Thyroid gland (tissue), 4 donors: ENCODE data around the gene TFF2. TPM values are rescaled to one million over a fixed set of nuclear protein-coding genes. Genes with fewer than 3 reads are reported as not detected.
A peak's percentile ranks its signal among the peaks of the same experiment; 100 is the strongest.

Experiments used
- DNase-seq, 2 donors: peaks; one replicate each; pipeline ENCODE4 v3.0.0-alpha.2; 2019
- H3K27ac ChIP-seq, 3 donors: fragments of 200-600 bp; sonication (generic); 1 replicate in 2 of 3; 2 replicates in 1 of 3; pipeline ENCODE4 v1.5.1; 2016 to 2019; ENCODE audit warnings: mild to moderate bottlenecking in 1 of 3, moderate library complexity in 1 of 3
- H3K27me3 ChIP-seq: fragments of 200-600 bp; sonication (generic); one replicate; pipeline ENCODE4 v1.5.1; 2019
- H3K36me3 ChIP-seq, 2 donors: fragments of 200-600 bp; sonication (generic); one replicate each; pipeline ENCODE4 v1.5.1; 2016 to 2019
- H3K4me1 ChIP-seq, 2 donors: fragments of 200-600 bp; sonication (generic); one replicate each; pipeline ENCODE4 v1.5.1; 2017 to 2019
- H3K4me3 ChIP-seq, 3 donors: fragments of 200-600 bp; sonication (generic); replicated peaks in 1 of 3; 1 replicate in 2 of 3; 2 replicates in 1 of 3; pipeline ENCODE4 v1.5.1; 2016; ENCODE audit warnings: mild to moderate bottlenecking in 1 of 3
- H3K9me3 ChIP-seq: fragments of 200-600 bp; sonication (generic); one replicate; pipeline ENCODE4 v1.5.1; 2017
- POLR2A ChIP-seq, 2 donors: fragments of 450-650 bp; IDR thresholded peaks; one replicate each; pipeline ENCODE4 v1.6.1; 2017; ENCODE audit warnings: antibody characterized with exemption in 2 of 2, mild to moderate bottlenecking in 2 of 2, moderate library complexity in 1 of 2
- WGBS, 2 donors: methylation state at CpG; one replicate each; pipeline ENCODE4 v1.1.5; 2017; 5-methylcytosine and 5-hydroxymethylcytosine counted together
- intact Hi-C: fragments of 100-400 bp; cut with DNase I; formaldehyde crosslinking; loops from one replicate; pipeline ENCODE4 v1.15.1; 2023
- total RNA-seq, 4 donors: library from RNA; depleted of rRNA; stranded (reverse); fragments of >200 nt; gene quantifications; one replicate each; pipeline ENCODE4 v1.2.3, GENCODE V29; 2016
- TF ChIP-seq, protein P1 (sequence below), 6 experiments: fragments of 200-600 bp in 3 of 6; fragments of 450-650 bp in 3 of 6; sonication (generic) in 3 of 6; IDR thresholded peaks; one replicate each; pipeline ENCODE4 v1.5.1; 2016 to 2019; ENCODE audit warnings: antibody characterized with exemption in 6 of 6, mild to moderate bottlenecking in 2 of 6, inconsistent platforms in 1 of 6, moderate library complexity in 1 of 6

The TFF2 gene
- total RNA-seq, 4 donors from 2014 or later, result 2.5 to 14.3 TPM; not detected in 2

DNA sequence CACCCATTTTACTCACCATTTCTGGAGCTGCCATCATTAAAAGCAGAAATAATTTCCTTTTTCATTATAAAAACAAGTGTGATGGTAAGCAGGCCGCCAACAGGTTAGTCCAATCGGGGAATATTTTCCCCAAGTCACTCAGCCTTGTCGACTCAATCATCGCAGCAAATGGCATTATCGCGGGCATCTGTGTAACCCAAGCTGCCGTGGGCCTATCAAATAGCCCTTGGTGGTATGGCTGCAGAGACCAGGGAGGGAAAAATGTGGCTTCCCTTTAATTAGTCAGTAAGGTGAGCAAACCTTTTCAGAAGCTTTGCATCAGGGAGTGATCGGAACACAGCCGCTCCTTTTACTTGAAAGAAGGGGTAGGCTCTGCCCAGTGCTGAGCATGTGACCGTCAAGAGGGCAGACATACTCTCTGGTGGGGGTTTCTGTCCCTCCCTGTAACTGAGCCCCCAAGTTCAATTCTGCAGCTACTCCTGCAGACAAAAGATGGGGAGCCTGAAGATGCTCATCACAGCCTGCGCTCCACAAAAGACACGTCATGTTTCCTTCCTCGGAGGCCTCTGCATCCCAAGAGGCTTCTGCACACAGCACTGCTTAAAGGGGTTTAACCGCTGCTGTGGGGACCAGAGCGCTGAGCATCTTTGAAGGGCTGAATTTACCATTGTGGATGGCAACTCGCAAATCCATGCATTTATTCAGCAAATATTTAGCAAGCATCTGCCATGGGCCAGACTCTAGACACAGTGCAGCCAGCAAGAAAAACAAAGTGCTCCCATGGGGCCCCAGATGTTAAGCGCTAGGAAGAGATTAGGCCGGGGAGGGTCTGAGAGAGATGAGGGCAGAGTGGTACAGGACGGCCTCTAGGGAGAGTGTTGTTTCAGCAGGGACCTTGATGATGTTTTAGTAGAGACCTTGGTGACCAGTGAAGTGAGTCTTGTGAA, 46.3 kb upstream of the TFF2 start:
- no peak overlapping the region for H3K4me3 ChIP-seq
- no peak for TF ChIP-seq POLR2A (IDR thresholded peaks at IDR 0.05)
- TF ChIP-seq, protein P1, sequence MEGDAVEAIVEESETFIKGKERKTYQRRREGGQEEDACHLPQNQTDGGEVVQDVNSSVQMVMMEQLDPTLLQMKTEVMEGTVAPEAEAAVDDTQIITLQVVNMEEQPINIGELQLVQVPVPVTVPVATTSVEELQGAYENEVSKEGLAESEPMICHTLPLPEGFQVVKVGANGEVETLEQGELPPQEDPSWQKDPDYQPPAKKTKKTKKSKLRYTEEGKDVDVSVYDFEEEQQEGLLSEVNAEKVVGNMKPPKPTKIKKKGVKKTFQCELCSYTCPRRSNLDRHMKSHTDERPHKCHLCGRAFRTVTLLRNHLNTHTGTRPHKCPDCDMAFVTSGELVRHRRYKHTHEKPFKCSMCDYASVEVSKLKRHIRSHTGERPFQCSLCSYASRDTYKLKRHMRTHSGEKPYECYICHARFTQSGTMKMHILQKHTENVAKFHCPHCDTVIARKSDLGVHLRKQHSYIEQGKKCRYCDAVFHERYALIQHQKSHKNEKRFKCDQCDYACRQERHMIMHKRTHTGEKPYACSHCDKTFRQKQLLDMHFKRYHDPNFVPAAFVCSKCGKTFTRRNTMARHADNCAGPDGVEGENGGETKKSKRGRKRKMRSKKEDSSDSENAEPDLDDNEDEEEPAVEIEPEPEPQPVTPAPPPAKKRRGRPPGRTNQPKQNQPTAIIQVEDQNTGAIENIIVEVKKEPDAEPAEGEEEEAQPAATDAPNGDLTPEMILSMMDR (IDR thresholded peaks at IDR 0.05), result no peak
- no peak for DNase-seq
- H3K36me3 ChIP-seq, result no peaks in the 10 kb centered on the region
- peaks cover 9% of the 10 kb centered on the region in 2 donors for H3K4me1 ChIP-seq
- WGBS, 2 donors, result 86 to 88% methylated on average over 19 of the region's 19 CpGs
- no peaks in the 10 kb centered on the region for H3K27me3 ChIP-seq
- intact Hi-C loops, result no loop called here
- H3K27ac ChIP-seq, result peak overlapping the region in 1 of 3 donors; percentile 43
- H3K9me3 ChIP-seq, result no peaks in the 10 kb centered on the region

DNA sequence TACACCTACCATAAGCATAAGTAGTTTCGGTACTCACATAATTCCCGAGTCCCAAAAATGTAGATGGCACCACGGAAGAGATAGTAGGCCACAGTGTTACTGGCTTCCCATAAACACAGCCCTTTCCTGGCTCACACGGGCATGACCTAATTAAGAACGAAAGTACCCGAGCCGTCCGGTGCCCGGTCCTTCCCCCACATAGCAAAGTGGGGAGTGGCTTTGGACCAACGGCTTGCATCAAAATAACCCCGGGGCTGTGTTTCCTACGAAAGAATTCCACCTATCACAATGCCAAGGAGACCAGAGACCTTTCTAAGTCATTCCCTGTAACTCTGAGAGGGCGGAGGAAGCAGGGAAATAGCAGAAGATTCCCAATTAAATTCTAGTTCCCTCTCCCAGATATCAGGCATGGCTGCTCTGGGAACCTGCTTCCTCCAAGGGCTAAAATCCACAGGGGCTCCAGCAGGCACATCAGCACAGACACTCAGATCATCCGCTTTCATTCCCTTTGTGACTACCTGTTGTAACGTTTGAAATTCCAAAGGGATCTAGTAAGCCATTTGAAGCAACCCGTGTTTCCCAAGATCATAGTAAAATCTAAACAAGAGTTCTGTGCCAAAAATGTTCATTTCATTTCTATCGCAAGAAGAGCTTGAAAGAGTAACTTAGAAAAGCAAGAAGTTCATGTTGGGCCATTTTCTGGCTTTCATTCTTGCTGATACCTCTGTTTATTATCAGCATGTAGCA, 45.3 kb upstream of the TFF2 start, which contains the start of gene TMPRSS3:
Gene TMPRSS3 (minus strand): TSS at position 148 of the 747 bp plus-strand sequence. CDS start 635 bp downstream, outside the sequence.
- H3K4me1 ChIP-seq, result peaks cover 9% of the 10 kb centered on the region in 2 donors
- TF ChIP-seq, protein P1 (IDR thresholded peaks at IDR 0.05), result no peak
- peak in 1 of 2 donors; percentile 17 for TF ChIP-seq POLR2A (IDR thresholded peaks at IDR 0.05)
- peak; percentile 62 to 69 for DNase-seq
- intact Hi-C loops, result no loop called here
- no peaks in the 10 kb centered on the region for H3K9me3 ChIP-seq
- no peaks in the 10 kb centered on the region for H3K36me3 ChIP-seq
- WGBS, 2 donors, result 68 to 81% methylated on average over 17 of the region's 17 CpGs
- H3K27ac ChIP-seq, result peak within 1 kb of the TSS in 2 of 3 donors; percentile 43 to 55
- no peaks in the 10 kb centered on the region for H3K27me3 ChIP-seq
- no peak within 1 kb of the TSS for H3K4me3 ChIP-seq

DNA sequence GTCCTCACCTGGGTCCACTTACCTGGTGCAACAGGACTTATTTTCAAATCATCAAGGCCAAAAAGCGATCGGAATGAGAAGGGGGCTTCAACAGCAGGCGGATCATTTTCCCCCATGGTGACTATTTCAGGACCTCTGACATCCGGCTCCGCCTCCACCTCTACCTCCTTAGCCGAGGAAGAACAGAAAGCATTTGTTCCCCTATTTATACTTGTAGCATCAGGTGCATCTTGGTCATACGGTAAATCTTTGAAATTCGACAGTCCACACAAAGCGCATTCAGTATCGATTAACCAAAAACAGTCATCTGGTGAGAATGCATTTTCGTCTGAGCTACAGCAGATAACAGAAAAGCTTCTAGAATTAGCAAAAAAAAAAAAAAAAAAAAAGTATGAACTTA, 44.5 kb upstream of the TFF2 start:
- TF ChIP-seq, protein P1 (IDR thresholded peaks at IDR 0.05), result no peak
- TF ChIP-seq POLR2A (IDR thresholded peaks at IDR 0.05), result no peak
- Histone ChIP-seq H3K4me1 (peaks cover 4 to 5% of the 10 kb centered on the region in 2 donors), H3K9me3 (no peaks in the 10 kb centered on the region), H3K27ac (peak overlapping the region in 2 of 3 donors; percentile 43 to 55), H3K36me3 (no peaks in the 10 kb centered on the region), H3K27me3 (no peaks in the 10 kb centered on the region), H3K4me3 (no peak overlapping the region)
- WGBS, 2 donors, result 95 to 97% methylated on average over 11 of the region's 11 CpGs
- no peak for DNase-seq
- intact Hi-C loops, result no loop called here

DNA sequence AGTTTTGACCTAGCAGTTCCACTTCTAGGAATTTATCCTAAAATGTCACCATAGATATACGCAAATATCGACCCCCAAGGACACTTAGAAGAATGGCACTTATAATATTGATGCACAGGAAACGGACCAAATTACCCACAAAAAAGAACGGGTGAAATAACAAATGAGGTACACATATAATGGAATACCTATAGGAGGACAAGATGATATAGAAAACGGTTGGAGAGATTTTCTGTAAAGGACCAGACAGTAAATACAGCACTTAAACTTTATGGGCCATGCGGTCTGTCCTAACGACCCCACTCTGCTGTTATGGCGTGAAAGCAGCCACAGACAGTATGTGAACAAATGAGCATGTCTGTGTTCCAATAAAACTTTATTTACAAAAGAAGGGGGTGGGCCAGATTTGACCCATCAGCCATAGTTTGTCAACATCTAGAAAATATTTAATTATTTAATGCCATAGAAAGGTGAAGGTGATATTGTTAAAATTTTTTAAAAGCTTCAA, 42.7 kb upstream of the TFF2 start:
- no peaks in the 10 kb centered on the region for H3K9me3 ChIP-seq
- peaks cover 18 to 19% of the 10 kb centered on the region in 2 donors for H3K4me1 ChIP-seq
- WGBS, 2 donors, result 75 to 77% methylated on average over 8 of the region's 8 CpGs
- no peak overlapping the region for H3K27ac ChIP-seq
- no peaks in the 10 kb centered on the region for H3K27me3 ChIP-seq
- H3K4me3 ChIP-seq, result no peak overlapping the region
- intact Hi-C loops, result no loop called here
- TF ChIP-seq, protein P1 (IDR thresholded peaks at IDR 0.05), result no peak
- no peak for TF ChIP-seq POLR2A (IDR thresholded peaks at IDR 0.05)
- no peaks in the 10 kb centered on the region for H3K36me3 ChIP-seq
- DNase-seq, result no peak
